ENCODE results near the gene ABLIM3.

ABLIM3 gene

GRCh38 chr5:149202910-149203451 is 61.7 kb downstream of the ABLIM3 start:
- H3K4me1 ChIP-seq (ENCODE audit: low read length) = no peaks in the 10 kb centered on the region
- H3F3A ChIP-seq (ENCODE audit: insufficient read depth, low read length) = no peaks in the 10 kb centered on the region
- H3K36me3 ChIP-seq (replicated peaks; ENCODE audit: insufficient read depth, low read length) = no peaks in the 10 kb centered on the region
- H3K4me2 ChIP-seq (ENCODE audit: low read depth, low read length) = no peak overlapping the region
- no peaks in the 10 kb centered on the region for H3K27me3 ChIP-seq (replicated peaks; ENCODE audit: insufficient read depth, low read length)
- H2AFZ ChIP-seq (ENCODE audit: low read length) = no peak overlapping the region
- H4K20me1 ChIP-seq (ENCODE audit: insufficient read depth, low read length) = no peaks in the 10 kb centered on the region
- no peaks in the 10 kb centered on the region for H3K79me2 ChIP-seq (ENCODE audit: low read length)
- no peak overlapping the region for H3K9ac ChIP-seq (ENCODE audit: low read length)
- TF ChIP-seq EZH2phosphoT487 (IDR thresholded peaks at IDR 0.05; ENCODE audit: low read length) (no peak), EZH2 (optimal IDR thresholded peaks at IDR 0.05; ENCODE audit: low read depth, low read length) (no peak), CTCF (IDR thresholded peaks at IDR 0.05; ENCODE audit: low read length) (no peak)
- H3K9me3 ChIP-seq (replicated peaks; ENCODE audit: insufficient read depth, low read length) = no peaks in the 10 kb centered on the region
- H3K9me2 ChIP-seq (replicated peaks; ENCODE audit: insufficient read depth, low read length) = no peaks in the 10 kb centered on the region
- H3K27ac ChIP-seq (ENCODE audit: low read length) = no peak overlapping the region
- no peak for DNase-seq
- H3K4me3 ChIP-seq (ENCODE audit: low read length) = no peak overlapping the region

- no peak overlapping the region for H3K27ac ChIP-seq (ENCODE audit: low read length)
- no peak overlapping the region for H3K4me2 ChIP-seq (ENCODE audit: low read depth, low read length)
These were observed 62.7 kb downstream of the ABLIM3 start for GRCh38 chr5:149203921-149204441.

GRCh38 chr5:149205625-149206523 is 64.6 kb downstream of the ABLIM3 start:
- H3F3A ChIP-seq (ENCODE audit: insufficient read depth, low read length) = no peaks in the 10 kb centered on the region
- H3K9ac ChIP-seq (ENCODE audit: low read length) = no peak overlapping the region
- no peak overlapping the region for H3K27ac ChIP-seq (ENCODE audit: low read length)
- TF ChIP-seq EZH2phosphoT487 (IDR thresholded peaks at IDR 0.05; ENCODE audit: low read length) = no peak
- no peak for TF ChIP-seq CTCF (IDR thresholded peaks at IDR 0.05; ENCODE audit: low read length)
- TF ChIP-seq EZH2 (optimal IDR thresholded peaks at IDR 0.05; ENCODE audit: low read depth, low read length) = no peak
- no peaks in the 10 kb centered on the region for H3K9me3 ChIP-seq (replicated peaks; ENCODE audit: insufficient read depth, low read length)
- no peaks in the 10 kb centered on the region for H3K79me2 ChIP-seq (ENCODE audit: low read length)
- H3K36me3 ChIP-seq (replicated peaks; ENCODE audit: insufficient read depth, low read length) = no peaks in the 10 kb centered on the region
- H3K4me3 ChIP-seq (ENCODE audit: low read length) = no peak overlapping the region
- DNase-seq = no peak
- no peak overlapping the region for H3K4me2 ChIP-seq (ENCODE audit: low read depth, low read length)
- no peaks in the 10 kb centered on the region for H3K27me3 ChIP-seq (replicated peaks; ENCODE audit: insufficient read depth, low read length)
- no peaks in the 10 kb centered on the region for H4K20me1 ChIP-seq (ENCODE audit: insufficient read depth, low read length)
- no peaks in the 10 kb centered on the region for H3K4me1 ChIP-seq (ENCODE audit: low read length)
- no peak overlapping the region for H2AFZ ChIP-seq (ENCODE audit: low read length)
- no peaks in the 10 kb centered on the region for H3K9me2 ChIP-seq (replicated peaks; ENCODE audit: insufficient read depth, low read length)

More at GRCh38 chr5:149203921-149204441, 62.7 kb downstream of the ABLIM3 start:
- H3K9ac ChIP-seq (ENCODE audit: low read length) = no peak overlapping the region
- no peaks in the 10 kb centered on the region for H3K79me2 ChIP-seq (ENCODE audit: low read length)
- H2AFZ ChIP-seq (ENCODE audit: low read length) = no peak overlapping the region
- H3K4me3 ChIP-seq (ENCODE audit: low read length) = no peak overlapping the region
- TF ChIP-seq EZH2phosphoT487 (IDR thresholded peaks at IDR 0.05; ENCODE audit: low read length) (no peak), CTCF (IDR thresholded peaks at IDR 0.05; ENCODE audit: low read length) (no peak), EZH2 (optimal IDR thresholded peaks at IDR 0.05; ENCODE audit: low read depth, low read length) (no peak)
- no peaks in the 10 kb centered on the region for H3F3A ChIP-seq (ENCODE audit: insufficient read depth, low read length)
- H3K9me3 ChIP-seq (replicated peaks; ENCODE audit: insufficient read depth, low read length) = no peaks in the 10 kb centered on the region
- no peaks in the 10 kb centered on the region for H3K9me2 ChIP-seq (replicated peaks; ENCODE audit: insufficient read depth, low read length)
- no peaks in the 10 kb centered on the region for H3K27me3 ChIP-seq (replicated peaks; ENCODE audit: insufficient read depth, low read length)
- no peaks in the 10 kb centered on the region for H3K4me1 ChIP-seq (ENCODE audit: low read length)
- no peaks in the 10 kb centered on the region for H3K36me3 ChIP-seq (replicated peaks; ENCODE audit: insufficient read depth, low read length)
- H4K20me1 ChIP-seq (ENCODE audit: insufficient read depth, low read length) = no peaks in the 10 kb centered on the region
- DNase-seq = no peak

Measured in MM.1S (cell line).